GM12873 (cell line): Measurements from ENCODE around the gene CEACAM5.

Source experiments
- TF ChIP-seq, protein P1 (sequence below): IDR thresholded peaks from 2 replicates; pipeline ENCODE4 v1.5.1; 2012; ENCODE audit warnings: low read depth, mild to moderate bottlenecking, moderate library complexity, low read length, control low read depth; ENCODE audit not compliant: insufficient read depth; ENCODE audit errors: missing control alignments

CEACAM5 gene

DNA sequence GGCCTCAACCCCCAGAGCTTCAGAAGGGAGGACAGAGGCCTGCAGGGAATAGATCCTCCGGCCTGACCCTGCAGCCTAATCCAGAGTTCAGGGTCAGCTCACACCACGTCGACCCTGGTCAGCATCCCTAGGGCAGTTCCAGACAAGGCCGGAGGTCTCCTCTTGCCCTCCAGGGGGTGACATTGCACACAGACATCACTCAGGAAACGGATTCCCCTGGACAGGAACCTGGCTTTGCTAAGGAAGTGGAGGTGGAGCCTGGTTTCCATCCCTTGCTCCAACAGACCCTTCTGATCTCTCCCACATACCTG, 969 bp upstream of the CEACAM5 start:
- TF ChIP-seq, protein P1, sequence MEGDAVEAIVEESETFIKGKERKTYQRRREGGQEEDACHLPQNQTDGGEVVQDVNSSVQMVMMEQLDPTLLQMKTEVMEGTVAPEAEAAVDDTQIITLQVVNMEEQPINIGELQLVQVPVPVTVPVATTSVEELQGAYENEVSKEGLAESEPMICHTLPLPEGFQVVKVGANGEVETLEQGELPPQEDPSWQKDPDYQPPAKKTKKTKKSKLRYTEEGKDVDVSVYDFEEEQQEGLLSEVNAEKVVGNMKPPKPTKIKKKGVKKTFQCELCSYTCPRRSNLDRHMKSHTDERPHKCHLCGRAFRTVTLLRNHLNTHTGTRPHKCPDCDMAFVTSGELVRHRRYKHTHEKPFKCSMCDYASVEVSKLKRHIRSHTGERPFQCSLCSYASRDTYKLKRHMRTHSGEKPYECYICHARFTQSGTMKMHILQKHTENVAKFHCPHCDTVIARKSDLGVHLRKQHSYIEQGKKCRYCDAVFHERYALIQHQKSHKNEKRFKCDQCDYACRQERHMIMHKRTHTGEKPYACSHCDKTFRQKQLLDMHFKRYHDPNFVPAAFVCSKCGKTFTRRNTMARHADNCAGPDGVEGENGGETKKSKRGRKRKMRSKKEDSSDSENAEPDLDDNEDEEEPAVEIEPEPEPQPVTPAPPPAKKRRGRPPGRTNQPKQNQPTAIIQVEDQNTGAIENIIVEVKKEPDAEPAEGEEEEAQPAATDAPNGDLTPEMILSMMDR = no peak

DNA sequence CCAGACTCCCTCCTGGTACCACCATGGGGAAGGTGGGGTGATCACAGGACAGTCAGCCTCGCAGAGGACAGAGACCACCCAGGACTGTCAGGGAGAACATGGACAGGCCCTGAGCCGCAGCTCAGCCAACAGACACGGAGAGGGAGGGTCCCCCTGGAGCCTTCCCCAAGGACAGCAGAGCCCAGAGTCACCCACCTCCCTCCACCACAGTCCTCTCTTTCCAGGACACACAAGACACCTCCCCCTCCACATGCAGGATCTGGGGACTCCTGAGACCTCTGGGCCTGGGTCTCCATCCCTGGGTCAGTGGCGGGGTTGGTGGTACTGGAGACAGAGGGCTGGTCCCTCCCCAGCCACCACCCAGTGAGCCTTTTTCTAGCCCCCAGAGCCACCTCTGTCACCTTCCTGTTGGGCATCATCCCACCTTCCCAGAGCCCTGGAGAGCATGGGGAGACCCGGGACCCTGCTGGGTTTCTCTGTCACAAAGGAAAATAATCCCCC, 505 bp upstream of the CEACAM5 start:
- TF ChIP-seq, protein P1 = no peak

DNA sequence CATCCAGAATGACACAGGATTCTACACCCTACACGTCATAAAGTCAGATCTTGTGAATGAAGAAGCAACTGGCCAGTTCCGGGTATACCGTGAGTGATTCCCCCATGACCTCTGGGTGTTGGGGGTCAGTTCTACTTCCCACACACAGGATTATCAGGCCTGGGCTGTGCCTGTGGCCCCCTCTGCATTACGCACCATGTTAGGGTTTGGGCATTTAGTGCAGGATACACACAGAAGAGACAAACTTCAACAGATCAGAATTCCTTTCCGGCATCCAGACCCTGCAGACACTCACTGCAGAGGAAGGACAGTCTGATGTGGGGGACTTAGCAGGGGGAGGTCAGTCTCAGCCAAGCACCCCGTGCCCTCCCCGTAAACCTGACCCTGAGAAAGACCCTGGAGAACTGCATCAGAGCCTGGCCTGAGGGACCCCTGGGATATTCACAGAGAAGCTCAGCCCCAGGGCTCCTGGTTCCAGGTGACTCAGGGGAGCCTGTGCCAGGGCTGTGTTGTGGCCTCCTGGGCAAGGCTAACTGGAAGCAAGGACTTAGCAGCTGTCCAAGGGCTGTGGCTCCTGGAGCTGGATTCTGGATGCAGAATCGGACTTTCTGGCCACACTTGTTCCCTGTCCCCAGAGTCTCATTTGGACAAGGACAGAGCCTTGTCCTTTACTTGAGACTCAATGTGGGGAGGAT, 1.7 kb downstream of the CEACAM5 start:
- TF ChIP-seq, protein P1 = no peak

DNA sequence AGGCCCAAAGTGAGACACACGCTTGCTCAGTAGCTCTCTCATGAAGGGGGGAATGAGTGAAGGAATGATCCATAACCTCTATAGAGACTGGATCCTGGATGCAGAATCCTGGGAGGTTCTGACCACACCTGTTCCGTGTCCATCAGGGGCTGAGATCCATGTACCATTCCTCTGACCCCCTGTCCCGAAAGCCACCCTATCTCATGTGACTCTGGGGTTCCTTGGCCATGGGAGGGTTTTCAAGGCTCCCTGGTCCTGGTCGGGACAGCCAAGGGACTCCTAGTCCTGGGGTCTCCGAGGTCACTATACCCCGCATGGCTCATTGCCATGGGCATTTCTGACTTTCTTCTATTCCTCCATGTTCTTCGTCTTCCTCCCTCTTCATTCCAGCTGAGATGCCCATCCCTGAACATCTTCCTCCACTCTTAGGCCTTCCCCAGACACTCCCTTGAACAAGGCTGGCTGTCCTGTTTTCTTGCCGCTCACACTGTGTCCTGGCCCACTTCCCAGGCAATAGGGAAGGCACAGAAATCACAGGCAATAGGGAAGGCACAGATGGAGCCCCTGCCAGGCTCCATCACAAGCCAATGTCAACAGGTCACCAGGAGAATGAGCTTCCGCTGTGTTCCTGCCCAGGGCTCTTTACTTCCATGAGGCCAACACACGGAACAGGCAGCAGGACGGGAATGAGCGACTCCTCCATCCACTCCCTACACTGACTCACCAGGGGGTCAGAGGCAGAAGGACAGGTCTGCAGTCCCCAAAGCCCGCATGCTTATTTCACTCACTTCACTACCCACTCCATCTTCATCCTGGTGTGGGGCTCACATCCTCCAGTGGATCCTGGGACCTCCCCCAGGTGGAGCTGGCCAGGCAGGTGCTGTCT, 3.2 kb downstream of the CEACAM5 start:
- TF ChIP-seq, protein P1 = no peak

DNA sequence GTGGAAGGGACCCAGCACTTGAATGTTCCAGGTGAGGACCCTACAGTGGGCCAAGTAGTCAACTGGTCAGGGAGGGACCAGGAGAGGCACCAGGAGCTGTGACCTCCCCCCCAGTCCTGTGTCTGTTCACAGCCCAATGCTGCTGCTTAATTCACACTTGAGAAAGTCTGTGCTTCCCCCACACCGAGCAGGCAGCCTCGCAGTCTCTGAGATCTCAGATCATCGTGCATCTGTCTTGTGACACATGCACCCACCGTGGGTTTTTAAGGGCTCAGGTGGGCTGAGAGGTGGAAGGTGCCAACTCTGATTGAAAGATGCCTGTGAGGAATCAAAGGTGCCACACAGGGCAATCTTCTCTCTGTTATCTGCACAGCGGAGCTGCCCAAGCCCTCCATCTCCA, 6.2 kb downstream of the CEACAM5 start:
- TF ChIP-seq, protein P1 = no peak

DNA sequence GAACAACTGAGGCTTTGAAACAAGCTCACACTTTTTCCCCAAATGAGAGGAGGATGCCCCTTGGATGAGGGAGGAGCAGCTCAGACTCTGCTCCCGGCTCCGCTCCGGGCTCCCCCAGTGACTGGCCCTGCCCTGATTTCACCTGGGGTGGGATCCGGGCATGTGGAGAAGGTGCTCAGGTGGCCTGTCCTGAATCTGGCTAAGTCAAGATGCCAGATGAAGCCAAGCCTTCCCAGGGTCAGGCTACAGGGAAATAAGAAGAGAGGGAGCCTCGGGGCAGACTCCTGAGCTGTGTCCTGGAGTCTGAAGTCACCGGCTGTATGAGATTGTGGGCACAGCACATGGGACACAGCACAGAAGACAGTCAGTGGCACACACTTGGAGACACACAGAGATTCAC, 10.3 kb downstream of the CEACAM5 start:
- TF ChIP-seq, protein P1 = no peak

DNA sequence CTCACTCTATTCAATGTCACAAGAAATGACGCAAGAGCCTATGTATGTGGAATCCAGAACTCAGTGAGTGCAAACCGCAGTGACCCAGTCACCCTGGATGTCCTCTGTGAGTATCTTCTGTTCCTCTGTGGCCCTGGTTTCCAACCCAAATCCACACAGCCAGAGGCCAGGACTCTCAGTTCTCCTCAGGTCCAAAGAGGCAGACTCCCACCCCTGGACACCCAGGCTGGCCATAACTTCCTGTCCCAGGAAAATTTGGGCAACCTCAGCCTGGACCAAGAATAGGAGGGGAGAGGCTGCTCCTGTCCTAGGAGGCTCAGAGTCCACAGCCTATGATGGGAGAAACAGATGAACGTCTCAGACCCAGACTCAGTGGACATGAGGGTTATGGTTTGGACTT, 11.7 kb downstream of the CEACAM5 start:
- TF ChIP-seq, protein P1 = no peak
